Measurements from ENCODE around the gene MAP1LC3A.

The MAP1LC3A gene

DNA sequence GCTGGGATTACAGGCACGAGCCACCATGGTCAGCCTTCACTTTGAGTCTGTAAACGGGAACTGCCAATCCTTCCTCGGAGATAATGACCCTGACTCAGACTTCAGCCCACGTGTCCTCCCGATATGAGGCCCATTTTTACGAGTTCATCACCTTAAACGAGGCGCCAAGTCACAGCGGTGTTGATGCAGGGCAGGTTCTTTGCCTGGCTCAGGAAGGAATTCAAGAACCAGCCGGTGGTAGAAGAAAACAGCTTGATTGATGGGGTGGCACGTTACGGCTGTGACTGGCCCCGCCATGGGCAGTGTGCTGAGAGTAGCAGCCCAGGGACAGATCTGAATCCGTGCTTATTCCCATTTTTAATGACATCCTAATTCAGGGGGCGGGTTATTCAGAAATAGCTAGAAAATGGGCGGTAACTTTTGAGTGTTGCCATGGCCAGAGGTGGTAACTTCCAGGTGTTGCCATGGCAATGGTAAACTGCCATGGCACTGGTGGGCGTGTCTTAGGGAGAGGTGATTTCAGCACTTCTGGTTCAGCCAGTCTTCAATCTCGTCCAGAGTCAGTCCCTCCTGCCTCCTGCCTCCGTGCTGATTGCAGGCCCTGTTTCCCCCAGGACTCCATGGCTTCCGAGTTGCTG is 9.1 kb upstream of the MAP1LC3A start:
- no peak for DNase-seq (ENCODE audit: low read depth)

DNA sequence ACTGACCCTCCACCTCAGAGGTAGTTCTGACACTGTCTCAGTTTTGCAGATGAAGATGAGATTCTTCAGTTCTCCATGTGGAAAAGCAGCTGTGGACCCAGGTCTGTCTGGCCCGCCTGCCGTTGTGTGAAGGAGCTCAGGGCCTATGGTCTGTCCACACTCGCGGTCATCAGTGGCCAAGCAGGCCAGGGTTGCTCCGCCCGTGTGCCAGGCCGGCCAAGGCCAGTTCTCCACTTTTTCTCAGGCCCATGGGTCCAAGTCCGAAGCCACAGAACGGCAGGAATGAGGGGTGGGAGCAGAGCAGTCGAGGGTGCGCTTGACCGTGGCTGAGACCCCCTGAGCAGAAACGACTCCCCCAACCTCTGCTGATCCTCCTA is 8.6 kb upstream of the MAP1LC3A start:
- no peak for DNase-seq (ENCODE audit: low read depth)

- no peak for DNase-seq (ENCODE audit: low read depth)
Observed at GRCh38 chr20:34552569-34552968, 5.9 kb upstream of the MAP1LC3A start.

DNA sequence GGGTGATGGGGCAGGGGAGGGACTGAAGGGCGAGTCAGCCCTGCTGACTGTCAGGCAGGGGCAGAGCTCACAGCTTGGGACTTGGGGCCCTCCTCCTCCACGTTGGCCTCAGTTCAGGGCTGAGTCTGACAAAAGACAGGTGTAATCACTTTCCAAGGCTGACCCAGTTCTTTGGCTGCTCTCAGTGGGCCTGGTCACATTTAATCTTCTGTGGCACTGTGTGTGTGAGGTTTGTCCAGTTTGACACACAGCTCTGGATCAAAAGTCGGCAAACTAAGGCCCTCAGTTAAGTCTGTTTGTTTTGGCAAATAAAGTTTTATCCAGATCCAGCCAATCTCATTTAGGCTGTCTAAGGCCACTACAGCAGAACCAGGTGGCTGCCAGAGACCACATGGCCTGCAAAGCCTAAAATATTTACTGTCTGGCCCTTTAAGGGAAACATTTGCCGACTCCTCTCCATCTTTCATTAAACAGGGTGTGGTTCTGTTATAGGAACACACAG is 5.1 kb upstream of the MAP1LC3A start:
- no peak for DNase-seq (ENCODE audit: low read depth)

- no peak for DNase-seq (ENCODE audit: low read depth)
Observed at GRCh38 chr20:34557936-34558319, 590 bp upstream of the MAP1LC3A start.

DNA sequence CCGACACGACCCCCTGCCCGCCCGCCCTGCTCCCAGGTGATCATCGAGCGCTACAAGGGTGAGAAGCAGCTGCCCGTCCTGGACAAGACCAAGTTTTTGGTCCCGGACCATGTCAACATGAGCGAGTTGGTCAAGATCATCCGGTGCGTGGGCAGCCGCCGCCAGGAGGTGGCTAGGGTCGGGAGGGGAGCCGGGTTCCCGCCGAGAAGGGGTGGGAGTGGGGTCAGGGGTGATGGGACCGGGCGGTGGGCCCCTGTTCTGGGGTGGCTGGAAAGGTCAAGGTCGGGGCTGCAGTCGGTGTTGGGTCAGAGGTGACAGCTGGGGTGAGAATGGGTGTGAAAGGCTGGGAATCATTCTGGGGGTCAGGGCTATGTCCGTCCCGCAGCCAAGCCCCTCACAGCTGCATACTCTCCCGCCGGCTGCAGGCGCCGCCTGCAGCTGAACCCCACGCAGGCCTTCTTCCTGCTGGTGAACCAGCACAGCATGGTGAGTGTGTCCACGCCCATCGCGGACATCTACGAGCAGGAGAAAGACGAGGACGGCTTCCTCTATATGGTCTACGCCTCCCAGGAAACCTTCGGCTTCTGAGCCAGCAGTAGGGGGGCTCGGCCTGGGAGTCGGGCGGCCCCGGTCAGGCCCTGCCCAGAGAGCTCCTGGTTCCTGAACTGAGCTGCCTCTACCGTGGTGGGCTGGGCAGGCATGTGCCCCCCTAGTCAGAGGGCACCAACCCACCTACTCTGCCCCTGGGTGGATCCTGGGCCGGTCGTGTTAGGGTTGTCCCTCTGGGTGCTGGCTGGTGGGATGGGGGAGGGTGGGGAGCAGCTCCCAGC is 1.0 kb downstream of the MAP1LC3A start:
- no peak for DNase-seq (ENCODE audit: low read depth)

DNA sequence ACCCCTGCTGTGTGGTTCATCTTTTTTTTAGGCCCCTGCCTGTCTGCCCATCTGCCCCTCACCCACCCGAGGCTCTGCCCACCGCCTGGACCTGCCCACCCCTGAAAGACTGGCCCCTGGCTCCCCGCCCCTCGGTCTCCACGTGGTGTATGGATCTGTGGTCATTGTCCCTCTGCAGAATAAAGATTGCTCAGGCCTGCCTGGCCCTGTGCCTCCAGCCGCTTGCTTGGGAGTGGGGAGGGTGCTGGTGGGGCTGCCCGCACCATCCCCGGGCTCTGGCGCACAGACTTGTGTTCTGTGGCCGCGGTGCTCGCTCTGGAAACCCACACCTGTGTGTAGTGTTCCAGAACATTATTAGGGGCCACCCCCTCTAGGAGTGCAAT is 1.6 kb downstream of the MAP1LC3A start:
- DNase-seq (ENCODE audit: low read depth), result no peak

DNA sequence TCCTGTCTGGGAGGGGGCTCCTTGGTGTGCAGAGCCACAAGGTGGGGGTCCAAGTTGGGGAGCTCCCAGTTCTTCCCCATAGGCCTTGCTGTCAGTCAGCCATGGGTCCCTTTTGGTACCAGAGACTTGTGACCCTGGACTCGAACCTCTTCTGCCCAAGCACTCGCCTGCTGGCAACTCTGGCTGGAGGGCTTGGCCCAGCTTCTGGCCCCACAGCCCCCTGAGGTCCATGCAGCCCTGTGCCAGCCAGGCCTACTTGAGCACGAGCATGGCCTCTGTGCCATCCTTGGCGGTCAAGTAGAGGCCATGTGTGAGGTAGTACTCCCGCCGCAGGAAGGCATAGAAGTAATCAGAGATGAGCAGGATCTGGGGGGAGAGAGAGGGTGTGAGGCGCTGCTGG is 2.1 kb downstream of the MAP1LC3A start:
- no peak for DNase-seq (ENCODE audit: low read depth)

- no peak for DNase-seq (ENCODE audit: low read depth)
Observed at GRCh38 chr20:34561661-34562060, 3.1 kb downstream of the MAP1LC3A start.

- no peak for DNase-seq (ENCODE audit: low read depth)
Observed at GRCh38 chr20:34562641-34563040, 4.1 kb downstream of the MAP1LC3A start.

DNA sequence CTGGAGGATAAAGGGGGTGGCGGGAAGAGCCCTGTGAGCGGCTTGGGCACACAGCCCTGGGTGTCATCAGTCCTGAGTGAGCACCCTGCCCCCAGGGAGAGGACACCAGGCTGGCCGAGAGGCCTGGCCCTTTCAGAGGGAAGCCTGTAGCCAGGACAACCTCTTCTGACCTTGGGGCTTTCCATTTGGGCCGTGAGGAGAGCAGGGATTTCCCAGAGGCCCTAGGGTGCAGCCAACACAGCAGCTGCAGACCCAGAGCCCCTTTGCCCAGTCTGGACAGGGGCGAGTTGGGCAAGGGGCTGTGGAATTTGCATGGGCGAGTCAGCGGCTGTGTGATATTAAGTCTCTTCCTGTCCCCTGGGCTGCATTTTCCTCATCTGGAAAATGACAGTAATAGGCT is 6.3 kb downstream of the MAP1LC3A start:
- DNase-seq (ENCODE audit: low read depth), result no peak

DNA sequence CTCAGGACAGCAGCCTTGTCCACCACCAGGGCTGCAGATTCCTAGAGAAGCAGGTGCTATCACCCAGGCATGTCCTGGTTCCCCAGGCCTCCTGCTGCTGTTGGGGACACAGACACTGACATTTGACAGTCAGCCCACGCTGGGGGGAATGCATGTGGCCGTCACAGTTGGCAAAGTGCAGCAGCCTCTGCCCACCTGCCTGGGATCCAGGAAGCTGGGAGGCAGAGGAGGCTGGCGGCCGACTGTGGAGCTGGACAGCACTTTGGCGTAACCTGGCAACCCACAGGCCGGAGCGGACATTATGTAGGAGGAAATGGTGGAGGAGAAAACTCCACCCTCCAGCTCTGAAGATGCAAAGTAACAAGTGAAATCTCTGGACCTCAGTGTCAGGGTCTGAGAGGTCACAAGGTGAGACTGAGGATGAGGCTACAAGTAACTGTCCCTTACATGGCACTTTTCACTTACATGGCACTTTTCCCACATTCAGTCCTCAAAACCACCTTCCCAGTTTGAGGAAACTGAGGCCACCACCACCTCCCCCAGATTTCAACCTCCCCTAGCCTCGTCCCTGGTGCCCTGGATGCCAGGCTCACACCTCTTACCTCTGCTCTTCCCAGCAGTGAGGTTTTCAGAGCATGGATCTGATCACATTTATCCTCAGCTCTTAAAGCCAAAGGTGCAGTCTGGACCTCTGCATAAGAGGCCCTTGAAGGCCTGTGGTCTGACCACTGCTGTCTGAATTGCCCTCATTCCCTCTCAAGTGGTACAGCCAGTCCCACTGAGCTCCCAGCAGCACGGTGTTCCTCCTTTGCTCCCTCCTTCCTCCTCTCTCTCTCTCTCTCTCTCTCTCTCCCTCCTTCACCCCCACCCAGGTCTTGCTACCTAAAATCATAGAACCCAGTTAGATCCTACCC is 8.7 kb downstream of the MAP1LC3A start:
- DNase-seq (ENCODE audit: low read depth), result no peak

DNA sequence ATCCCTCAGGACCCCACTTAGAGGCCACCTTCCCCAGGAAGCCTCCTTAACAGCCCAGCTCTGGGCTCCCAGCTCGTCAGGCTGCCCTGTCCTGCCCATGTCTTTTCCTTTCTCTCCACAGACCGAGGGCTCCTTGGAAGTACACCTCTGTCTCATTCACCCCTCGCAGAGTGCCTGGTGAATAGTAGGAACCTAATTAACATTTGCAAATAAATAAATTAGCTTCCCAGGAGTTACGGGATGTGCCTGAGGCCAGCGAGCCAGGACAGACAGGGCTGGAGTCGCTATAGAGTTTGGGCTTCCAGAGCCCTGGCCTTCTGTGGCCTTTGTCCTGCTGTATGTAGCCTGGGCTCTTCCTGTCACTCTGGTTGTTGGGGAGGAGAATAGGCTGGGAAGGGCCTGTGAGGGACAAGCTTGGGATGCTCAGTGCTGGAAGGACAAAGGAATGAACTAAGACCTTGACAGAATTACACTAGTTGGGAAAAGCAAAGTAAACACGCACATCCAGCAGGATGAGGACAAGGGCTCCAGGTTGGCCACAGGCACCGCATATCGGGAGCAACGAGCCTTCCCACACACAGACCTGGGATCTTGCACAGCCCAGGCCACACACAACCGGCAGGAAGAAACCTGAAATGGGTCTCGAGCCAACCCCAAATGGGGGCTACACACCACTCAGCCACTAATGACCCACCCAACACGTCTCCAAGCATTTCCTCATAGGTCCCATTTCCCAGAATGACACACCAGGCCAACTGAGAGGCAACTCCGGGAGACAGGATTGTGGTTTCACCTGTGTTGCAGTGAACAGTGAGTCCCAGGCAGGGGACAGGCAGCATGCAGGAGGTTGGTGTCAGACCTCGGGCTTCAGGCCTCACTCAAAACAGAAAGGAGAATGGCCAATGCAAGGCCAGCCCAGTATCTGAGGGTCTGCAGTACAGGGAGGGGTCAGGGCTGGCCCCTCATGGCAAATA is 9.7 kb downstream of the MAP1LC3A start:
- DNase-seq (ENCODE audit: low read depth), result no peak

DNA sequence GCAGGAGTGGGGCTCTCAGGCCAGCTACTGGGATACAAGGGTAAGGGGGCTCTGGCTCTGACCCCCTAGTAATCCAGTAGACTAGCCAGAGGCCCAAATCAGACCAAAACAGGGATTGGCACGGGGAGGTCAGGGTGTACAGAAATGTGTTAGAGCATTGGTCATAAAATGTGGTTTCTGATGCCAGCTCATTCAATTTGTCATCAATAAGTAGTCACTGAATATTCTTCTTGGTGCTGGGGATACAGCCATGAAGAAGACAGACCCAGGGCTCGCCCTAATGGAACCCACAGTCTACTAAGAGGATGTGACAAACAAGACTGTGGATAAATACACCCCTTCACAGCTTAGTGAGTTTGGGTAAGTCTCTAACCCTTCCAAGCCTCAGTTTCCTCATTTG is 11.1 kb downstream of the MAP1LC3A start:
- DNase-seq (ENCODE audit: low read depth), result no peak

DNA sequence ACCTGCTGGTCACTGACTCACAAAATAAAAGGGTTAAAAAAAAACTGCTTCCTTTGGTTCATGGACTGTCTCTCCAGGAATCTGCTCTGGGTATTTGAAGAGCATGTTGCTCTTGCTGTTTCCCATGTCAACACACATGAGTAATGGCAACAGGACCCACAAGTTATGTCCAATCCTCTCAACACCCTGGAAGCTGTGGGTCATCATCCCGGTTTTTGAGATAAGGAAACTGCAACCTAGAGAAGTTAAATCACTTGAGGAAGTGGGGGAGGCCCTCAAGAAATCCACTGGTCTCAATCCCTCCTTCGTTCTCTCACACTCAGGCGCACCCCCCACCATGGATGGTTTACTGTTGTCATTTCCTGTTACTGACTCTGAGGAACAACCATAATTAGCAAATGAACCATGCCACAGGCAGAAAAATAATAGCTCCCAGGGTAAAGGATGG is 12.4 kb downstream of the MAP1LC3A start:
- DNase-seq (ENCODE audit: low read depth), result peak; percentile 39

DNA sequence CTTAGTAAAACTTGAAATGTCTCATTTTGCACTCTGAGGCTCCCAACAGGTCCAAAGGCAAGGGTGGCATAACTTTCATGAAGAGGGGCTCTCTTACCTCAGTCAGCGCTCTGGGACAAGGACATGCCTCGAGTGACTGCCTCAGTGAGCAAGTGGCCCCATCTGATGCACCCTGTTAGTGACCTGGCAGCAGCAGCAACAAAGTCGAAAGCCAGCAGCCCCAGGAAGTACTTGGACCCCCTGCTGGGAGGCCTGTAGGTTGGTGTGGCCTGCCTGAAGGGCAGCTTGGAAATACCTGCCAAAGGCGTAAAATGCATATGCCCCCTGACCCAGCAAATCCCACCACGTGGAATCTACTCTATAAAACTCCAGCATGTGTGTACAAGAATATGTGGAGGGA is 13.2 kb downstream of the MAP1LC3A start:
- no peak for DNase-seq (ENCODE audit: low read depth)

- no peak for DNase-seq (ENCODE audit: low read depth)
Observed at GRCh38 chr20:34573541-34574300, 15.2 kb downstream of the MAP1LC3A start.

DNA sequence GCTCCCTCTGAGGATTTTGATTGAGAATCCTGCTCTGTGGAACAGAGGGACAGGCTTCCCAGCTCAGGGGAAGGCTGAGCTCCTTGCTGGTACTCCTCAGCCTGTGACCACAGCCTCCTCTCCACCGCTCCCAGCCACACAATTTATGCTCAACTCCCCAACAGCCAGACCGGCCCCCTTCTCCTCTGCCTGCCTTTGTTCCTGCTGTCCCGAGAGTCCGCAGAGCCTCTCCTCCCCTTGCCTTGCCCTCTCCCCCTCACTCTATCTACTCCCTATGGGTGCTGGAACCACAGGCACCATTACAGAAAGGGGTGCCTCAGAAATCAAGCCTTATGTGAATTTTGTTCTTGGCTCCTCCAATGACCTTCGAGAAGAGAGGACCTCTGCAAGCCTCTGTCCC is 15.9 kb downstream of the MAP1LC3A start:
- DNase-seq (ENCODE audit: low read depth), result no peak

DNA sequence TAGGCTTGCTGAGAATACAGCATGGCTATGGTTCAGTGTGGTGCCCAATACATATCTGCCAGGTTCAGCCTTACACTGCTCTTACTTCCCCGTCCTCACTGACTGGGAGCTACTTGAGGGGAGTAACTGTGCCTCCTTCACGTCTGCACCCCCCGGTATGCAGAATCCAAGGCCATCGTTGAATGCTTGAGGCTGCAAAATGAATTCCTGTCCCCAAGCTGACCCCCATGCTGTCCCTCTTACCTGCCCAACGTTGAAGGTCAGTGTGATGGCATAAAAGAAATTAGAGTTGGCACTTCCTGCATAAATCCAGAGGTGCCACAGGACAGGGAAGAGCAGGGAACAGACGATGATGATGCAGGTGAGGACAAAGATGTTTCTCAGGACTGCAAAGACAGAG is 16.3 kb downstream of the MAP1LC3A start:
- no peak for DNase-seq (ENCODE audit: low read depth)

DNA sequence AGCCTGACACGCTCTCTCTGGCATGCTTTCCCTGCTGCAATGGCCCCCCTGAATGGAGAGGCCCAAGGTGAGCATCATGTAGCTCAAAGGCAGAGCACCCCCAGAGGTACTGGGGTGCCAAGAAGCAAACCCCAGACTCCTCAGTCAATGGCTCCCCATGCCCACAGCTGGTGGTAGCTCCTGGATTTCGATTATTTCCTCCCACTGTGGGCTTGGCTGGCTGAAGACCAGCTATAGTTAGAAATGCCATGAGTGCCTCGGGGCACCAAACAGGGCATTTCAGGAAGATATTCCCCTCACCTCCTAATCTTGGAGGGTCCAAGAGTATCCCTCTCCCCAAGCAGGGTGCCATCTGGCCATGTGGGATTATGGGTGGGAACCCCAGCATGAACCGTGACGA is 16.8 kb downstream of the MAP1LC3A start:
- DNase-seq (ENCODE audit: low read depth), result no peak

GRCh38 chr20:34575756-34576155 is 17.2 kb downstream of the MAP1LC3A start:
- DNase-seq (ENCODE audit: low read depth), result no peak

Data from GM04503 (cell line).